ENCODE data around the gene ANKRD17. TPM values are rescaled to one million over a fixed set of nuclear protein-coding genes. Genes with fewer than 3 reads are reported as not detected.
"Not testable (repeated sequence)": the region's sequence is repeated elsewhere in the genome, so short reads cannot be mapped to it uniquely, and the experiment has no call there.

Gene ANKRD17
- 10 to 100 TPM in 1 of 2 donors, 1 to 10 TPM in 1; 9.6 to 14.8 TPM for polyA plus RNA-seq

GRCh38 chr4:73258686-73259570 lies at the start of gene ANKRD17:
TSS of gene ANKRD17 (minus strand) at chr4:73258798. CDS start at chr4:73258668, 130 bp downstream.
- 0 to 1% methylated on average over 75 to 79 of the region's 80 CpGs for WGBS, 2 donors
- peak within 1 kb of the TSS; percentile 82 to 99 for H3K4me3 ChIP-seq (ENCODE audit: low read depth in 1 of 2, low read length in 2 of 2)
- H3K9me3 ChIP-seq (ENCODE audit: control insufficient read depth in 2 of 2, insufficient read depth in 1 of 2, low read depth in 1 of 2, low read length in 1 of 2), result no peaks in the 10 kb centered on the region
- H3K27ac ChIP-seq (ENCODE audit: low read depth in 2 of 2, low read length in 1 of 2), result peak within 1 kb of the TSS; percentile 99
- no peaks in the 10 kb centered on the region for H3K36me3 ChIP-seq (ENCODE audit: control insufficient read depth in 2 of 2, insufficient read depth in 2 of 2, low read length in 1 of 2)
- H3K27me3 ChIP-seq (ENCODE audit: control insufficient read depth in 1 of 2, insufficient read depth in 2 of 2, low read length in 2 of 2), result no peaks in the 10 kb centered on the region
- no peaks in the 10 kb centered on the region for H3K4me1 ChIP-seq (ENCODE audit: control insufficient read depth in 2 of 2, insufficient read depth in 2 of 2, low read length in 1 of 2)

- WGBS, 2 donors, result 67 to 73% methylated on average over 3 of the region's 3 CpGs
- Histone ChIP-seq H3K9me3 (ENCODE audit: control insufficient read depth in 2 of 2, insufficient read depth in 1 of 2, low read depth in 1 of 2, low read length in 1 of 2) (no peaks in the 10 kb centered on the region), H3K4me1 (ENCODE audit: control insufficient read depth in 2 of 2, insufficient read depth in 2 of 2, low read length in 1 of 2) (no peaks in the 10 kb centered on the region), H3K27ac (ENCODE audit: low read depth in 2 of 2, low read length in 1 of 2) (no peak overlapping the region), H3K27me3 (ENCODE audit: control insufficient read depth in 1 of 2, insufficient read depth in 2 of 2, low read length in 2 of 2) (no peaks in the 10 kb centered on the region), H3K4me3 (ENCODE audit: low read depth in 1 of 2, low read length in 2 of 2) (no peak overlapping the region), H3K36me3 (ENCODE audit: control insufficient read depth in 2 of 2, insufficient read depth in 2 of 2, low read length in 1 of 2) (no peaks in the 10 kb centered on the region)
These were observed 49.7 kb upstream of the ANKRD17 start for GRCh38 chr4:73308286-73308685.

GRCh38 chr4:73303711-73304110 lies 45.1 kb upstream of the ANKRD17 start:
- H3K36me3 ChIP-seq (ENCODE audit: control insufficient read depth in 2 of 2, insufficient read depth in 2 of 2, low read length in 1 of 2), result no peaks in the 10 kb centered on the region
- H3K9me3 ChIP-seq (ENCODE audit: control insufficient read depth in 2 of 2, insufficient read depth in 1 of 2, low read depth in 1 of 2, low read length in 1 of 2), result peaks cover 0 to 7% of the 10 kb centered on the region in 2 donors
- H3K4me1 ChIP-seq (ENCODE audit: control insufficient read depth in 2 of 2, insufficient read depth in 2 of 2, low read length in 1 of 2), result no peaks in the 10 kb centered on the region
- no peaks in the 10 kb centered on the region for H3K27me3 ChIP-seq (ENCODE audit: control insufficient read depth in 1 of 2, insufficient read depth in 2 of 2, low read length in 2 of 2)
- no peak overlapping the region for H3K27ac ChIP-seq (ENCODE audit: low read depth in 2 of 2, low read length in 1 of 2)
- 83 to 84% methylated on average over 4 of the region's 4 CpGs for WGBS, 2 donors
- H3K4me3 ChIP-seq (ENCODE audit: low read depth in 1 of 2, low read length in 2 of 2), result no peak overlapping the region

- no peak overlapping the region for H3K4me3 ChIP-seq (ENCODE audit: low read depth in 1 of 2, low read length in 2 of 2)
- H3K36me3 ChIP-seq (ENCODE audit: control insufficient read depth in 2 of 2, insufficient read depth in 2 of 2, low read length in 1 of 2), result no peaks in the 10 kb centered on the region
- H3K27ac ChIP-seq (ENCODE audit: low read depth in 2 of 2, low read length in 1 of 2), result no peak overlapping the region
- WGBS, 2 donors, result 91 to 94% methylated on average over 25 of the region's 25 CpGs
- H3K9me3 ChIP-seq (ENCODE audit: control insufficient read depth in 2 of 2, insufficient read depth in 1 of 2, low read depth in 1 of 2, low read length in 1 of 2), result peaks cover 0 to 7% of the 10 kb centered on the region in 2 donors
- no peaks in the 10 kb centered on the region for H3K4me1 ChIP-seq (ENCODE audit: control insufficient read depth in 2 of 2, insufficient read depth in 2 of 2, low read length in 1 of 2)
- no peaks in the 10 kb centered on the region for H3K27me3 ChIP-seq (ENCODE audit: control insufficient read depth in 1 of 2, insufficient read depth in 2 of 2, low read length in 2 of 2)
These were observed 41.1 kb upstream of the ANKRD17 start for GRCh38 chr4:73299548-73300280.

- not testable (repeated sequence) for H3K4me1 ChIP-seq (ENCODE audit: control insufficient read depth in 2 of 2, insufficient read depth in 2 of 2, low read length in 1 of 2); H3K27ac ChIP-seq (ENCODE audit: low read depth in 2 of 2, low read length in 1 of 2); H3K27me3 ChIP-seq (ENCODE audit: control insufficient read depth in 1 of 2, insufficient read depth in 2 of 2, low read length in 2 of 2); H3K9me3 ChIP-seq (ENCODE audit: control insufficient read depth in 2 of 2, insufficient read depth in 1 of 2, low read depth in 1 of 2, low read length in 1 of 2); H3K4me3 ChIP-seq (ENCODE audit: low read depth in 1 of 2, low read length in 2 of 2); H3K36me3 ChIP-seq (ENCODE audit: control insufficient read depth in 2 of 2, insufficient read depth in 2 of 2, low read length in 1 of 2)
- WGBS, 2 donors, result 87 to 89% methylated on average over 9 of the region's 9 CpGs
These were observed 34.1 kb upstream of the ANKRD17 start for GRCh38 chr4:73292661-73293060.

GRCh38 chr4:73281982-73282381 lies 23.4 kb upstream of the ANKRD17 start:
- no peaks in the 10 kb centered on the region for H3K27me3 ChIP-seq (ENCODE audit: control insufficient read depth in 1 of 2, insufficient read depth in 2 of 2, low read length in 2 of 2)
- H3K27ac ChIP-seq (ENCODE audit: low read depth in 2 of 2, low read length in 1 of 2), result no peak overlapping the region
- H3K36me3 ChIP-seq (ENCODE audit: control insufficient read depth in 2 of 2, insufficient read depth in 2 of 2, low read length in 1 of 2), result peaks cover 0 to 2% of the 10 kb centered on the region in 2 donors
- no peak overlapping the region for H3K4me3 ChIP-seq (ENCODE audit: low read depth in 1 of 2, low read length in 2 of 2)
- WGBS, 2 donors, result 85 to 91% methylated on average over 5 of the region's 5 CpGs
- no peaks in the 10 kb centered on the region for H3K9me3 ChIP-seq (ENCODE audit: control insufficient read depth in 2 of 2, insufficient read depth in 1 of 2, low read depth in 1 of 2, low read length in 1 of 2)
- no peaks in the 10 kb centered on the region for H3K4me1 ChIP-seq (ENCODE audit: control insufficient read depth in 2 of 2, insufficient read depth in 2 of 2, low read length in 1 of 2)

- Histone ChIP-seq H3K27ac (ENCODE audit: low read depth in 2 of 2, low read length in 1 of 2) (no peak overlapping the region), H3K9me3 (ENCODE audit: control insufficient read depth in 2 of 2, insufficient read depth in 1 of 2, low read depth in 1 of 2, low read length in 1 of 2) (no peaks in the 10 kb centered on the region), H3K4me3 (ENCODE audit: low read depth in 1 of 2, low read length in 2 of 2) (no peak overlapping the region), H3K27me3 (ENCODE audit: control insufficient read depth in 1 of 2, insufficient read depth in 2 of 2, low read length in 2 of 2) (no peaks in the 10 kb centered on the region), H3K36me3 (ENCODE audit: control insufficient read depth in 2 of 2, insufficient read depth in 2 of 2, low read length in 1 of 2) (peaks cover 0 to 2% of the 10 kb centered on the region in 2 donors), H3K4me1 (ENCODE audit: control insufficient read depth in 2 of 2, insufficient read depth in 2 of 2, low read length in 1 of 2) (no peaks in the 10 kb centered on the region)
- WGBS, 2 donors, result 88 to 89% methylated on average over 2 of the region's 2 CpGs
These were observed 22.8 kb upstream of the ANKRD17 start for GRCh38 chr4:73281396-73281795.

GRCh38 chr4:73277201-73277600 lies 18.6 kb upstream of the ANKRD17 start:
- WGBS, 2 donors, result 95 to 100% methylated on average over 1 of the region's 1 CpG
- H3K36me3 ChIP-seq (ENCODE audit: control insufficient read depth in 2 of 2, insufficient read depth in 2 of 2, low read length in 1 of 2), result no peaks in the 10 kb centered on the region

GRCh38 chr4:73275318-73275654 lies 16.7 kb upstream of the ANKRD17 start:
- WGBS, 2 donors, result 68 to 96% methylated on average over 1 of the region's 1 CpG
- no peak overlapping the region for H3K4me3 ChIP-seq (ENCODE audit: low read depth in 1 of 2, low read length in 2 of 2)
- H3K27ac ChIP-seq (ENCODE audit: low read depth in 2 of 2, low read length in 1 of 2), result no peak overlapping the region
- no peaks in the 10 kb centered on the region for H3K9me3 ChIP-seq (ENCODE audit: control insufficient read depth in 2 of 2, insufficient read depth in 1 of 2, low read depth in 1 of 2, low read length in 1 of 2)
- no peaks in the 10 kb centered on the region for H3K36me3 ChIP-seq (ENCODE audit: control insufficient read depth in 2 of 2, insufficient read depth in 2 of 2, low read length in 1 of 2)
- no peaks in the 10 kb centered on the region for H3K4me1 ChIP-seq (ENCODE audit: control insufficient read depth in 2 of 2, insufficient read depth in 2 of 2, low read length in 1 of 2)
- no peaks in the 10 kb centered on the region for H3K27me3 ChIP-seq (ENCODE audit: control insufficient read depth in 1 of 2, insufficient read depth in 2 of 2, low read length in 2 of 2)

More at GRCh38 chr4:73277201-73277600, 18.6 kb upstream of the ANKRD17 start:
- no peak overlapping the region for H3K27ac ChIP-seq (ENCODE audit: low read depth in 2 of 2, low read length in 1 of 2)
- H3K4me3 ChIP-seq (ENCODE audit: low read depth in 1 of 2, low read length in 2 of 2), result no peak overlapping the region
- no peaks in the 10 kb centered on the region for H3K4me1 ChIP-seq (ENCODE audit: control insufficient read depth in 2 of 2, insufficient read depth in 2 of 2, low read length in 1 of 2)
- no peaks in the 10 kb centered on the region for H3K27me3 ChIP-seq (ENCODE audit: control insufficient read depth in 1 of 2, insufficient read depth in 2 of 2, low read length in 2 of 2)
- H3K9me3 ChIP-seq (ENCODE audit: control insufficient read depth in 2 of 2, insufficient read depth in 1 of 2, low read depth in 1 of 2, low read length in 1 of 2), result no peaks in the 10 kb centered on the region

All from esophagus (tissue), 2 donors.